SKM-1 (cell line): ENCODE results near the gene NXN.
"Not testable (repeated sequence)": the region's sequence is repeated elsewhere in the genome, so short reads cannot be mapped to it uniquely, and the experiment has no call there.

ENCODE experiments used
- DNase-seq: peaks from one replicate; lab custom pipeline; 2025; ENCODE audit not compliant: unreplicated experiment; lab: John Stamatoyannopoulos, UW

The NXN gene

DNA sequence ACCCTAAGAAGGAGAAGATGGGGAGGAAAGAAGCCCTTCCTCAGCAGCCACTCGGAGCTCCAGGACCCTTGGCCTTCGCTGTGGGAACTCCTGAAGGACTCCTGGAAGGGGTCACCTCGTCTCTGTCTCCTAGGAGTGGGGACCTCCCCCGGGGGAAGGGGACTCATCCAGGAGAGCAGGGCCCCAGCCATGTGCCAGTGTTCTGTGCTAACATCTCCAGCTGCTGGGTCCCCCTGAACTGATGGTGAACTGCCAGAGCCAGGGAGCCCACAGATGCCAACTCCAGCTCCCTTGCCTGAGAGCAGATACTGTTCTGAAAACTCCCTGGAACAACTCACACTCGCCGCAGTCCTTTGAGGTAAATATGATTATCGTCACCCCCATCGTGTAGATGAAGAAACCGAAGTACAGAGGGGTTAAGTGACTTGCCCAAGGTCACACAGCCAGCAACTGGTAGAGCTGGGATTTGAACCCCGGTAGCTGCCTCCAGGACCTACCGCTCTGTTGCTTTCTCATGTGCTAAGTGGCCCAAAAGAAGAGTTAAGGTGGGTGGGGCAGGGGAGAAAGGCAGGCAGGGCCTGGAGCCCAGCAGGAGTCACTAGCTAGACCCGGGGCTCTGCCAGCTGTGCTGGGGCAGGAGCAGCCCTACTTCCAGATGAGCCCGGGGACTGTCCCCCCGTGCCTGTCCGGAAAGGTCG, 27.9 kb upstream of the NXN start:
- DNase-seq = no peak

DNA sequence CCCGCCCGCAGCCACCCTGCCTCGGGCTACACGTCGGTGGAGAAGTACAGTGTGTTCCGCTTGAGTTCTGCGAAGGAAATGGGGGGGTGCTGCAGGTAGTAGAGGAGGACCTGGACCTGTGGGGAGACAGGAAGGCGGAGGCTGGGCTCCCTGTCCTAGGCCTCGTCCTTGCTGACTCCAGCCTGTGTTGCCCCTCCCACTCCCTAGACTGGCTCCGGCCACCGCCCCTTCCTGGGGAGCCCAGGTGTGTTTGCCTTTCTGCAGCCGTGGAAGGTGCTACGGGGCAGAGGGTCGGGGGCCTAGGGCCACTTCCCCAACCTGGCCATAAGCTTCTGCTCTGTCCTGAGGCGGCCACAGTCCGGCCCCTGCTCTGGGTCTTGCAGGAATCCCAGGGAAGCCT, 26.5 kb upstream of the NXN start:
- no peak for DNase-seq

DNA sequence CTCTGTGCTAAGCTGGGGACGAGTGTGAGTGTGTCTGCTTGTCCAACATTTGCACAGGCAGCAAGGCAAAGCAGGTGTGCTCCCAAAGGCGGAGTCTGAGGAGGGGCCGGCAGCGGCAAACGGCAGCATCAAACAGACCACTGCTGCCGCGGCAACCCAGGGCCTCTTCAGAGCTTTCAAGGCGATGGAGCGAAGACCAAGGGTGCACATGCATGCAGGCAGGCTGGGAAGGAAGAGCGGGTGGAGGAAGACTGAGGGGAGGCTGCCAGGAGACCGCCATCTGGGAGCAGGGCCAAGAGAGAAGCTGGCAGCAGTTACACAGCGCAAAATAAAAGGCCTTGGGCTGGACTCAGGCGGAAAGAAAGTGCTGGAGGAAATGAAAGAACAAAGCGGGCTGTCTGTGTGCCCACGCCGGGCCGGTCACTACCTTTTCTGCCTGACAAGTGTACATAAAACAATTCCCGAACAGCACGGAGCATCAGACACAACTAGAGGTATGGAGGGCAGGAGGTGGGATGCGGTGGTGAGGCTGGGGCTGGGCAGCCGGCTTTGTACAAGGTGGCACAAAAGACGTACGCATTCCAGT, 25.9 kb upstream of the NXN start:
- no peak for DNase-seq

DNA sequence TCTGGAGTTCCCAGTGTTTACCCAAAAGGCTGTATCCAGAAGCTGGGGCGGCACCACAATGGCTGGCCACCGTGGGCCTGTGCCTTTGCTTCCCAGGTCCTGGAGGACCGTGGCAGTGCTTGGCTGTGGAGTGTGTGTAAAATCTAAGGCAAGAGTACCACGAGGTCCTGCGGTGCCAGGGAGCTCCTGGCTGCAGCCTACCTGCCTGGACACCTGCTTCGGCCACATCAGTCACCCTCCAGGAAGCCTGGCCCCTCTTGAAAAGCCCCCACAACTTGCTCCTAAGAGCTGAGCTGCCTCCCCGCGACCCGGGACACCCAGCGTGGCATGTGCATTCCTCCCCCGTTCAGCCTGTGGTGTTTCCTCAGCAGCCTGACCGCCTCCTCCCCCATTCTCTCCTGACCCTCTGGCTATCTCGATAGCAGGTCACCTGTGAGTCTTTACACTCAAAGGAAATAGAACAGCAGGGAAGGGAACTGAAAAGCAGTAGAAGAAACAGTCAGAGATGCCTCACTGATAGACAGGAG, 25.3 kb upstream of the NXN start:
- no peak for DNase-seq

DNA sequence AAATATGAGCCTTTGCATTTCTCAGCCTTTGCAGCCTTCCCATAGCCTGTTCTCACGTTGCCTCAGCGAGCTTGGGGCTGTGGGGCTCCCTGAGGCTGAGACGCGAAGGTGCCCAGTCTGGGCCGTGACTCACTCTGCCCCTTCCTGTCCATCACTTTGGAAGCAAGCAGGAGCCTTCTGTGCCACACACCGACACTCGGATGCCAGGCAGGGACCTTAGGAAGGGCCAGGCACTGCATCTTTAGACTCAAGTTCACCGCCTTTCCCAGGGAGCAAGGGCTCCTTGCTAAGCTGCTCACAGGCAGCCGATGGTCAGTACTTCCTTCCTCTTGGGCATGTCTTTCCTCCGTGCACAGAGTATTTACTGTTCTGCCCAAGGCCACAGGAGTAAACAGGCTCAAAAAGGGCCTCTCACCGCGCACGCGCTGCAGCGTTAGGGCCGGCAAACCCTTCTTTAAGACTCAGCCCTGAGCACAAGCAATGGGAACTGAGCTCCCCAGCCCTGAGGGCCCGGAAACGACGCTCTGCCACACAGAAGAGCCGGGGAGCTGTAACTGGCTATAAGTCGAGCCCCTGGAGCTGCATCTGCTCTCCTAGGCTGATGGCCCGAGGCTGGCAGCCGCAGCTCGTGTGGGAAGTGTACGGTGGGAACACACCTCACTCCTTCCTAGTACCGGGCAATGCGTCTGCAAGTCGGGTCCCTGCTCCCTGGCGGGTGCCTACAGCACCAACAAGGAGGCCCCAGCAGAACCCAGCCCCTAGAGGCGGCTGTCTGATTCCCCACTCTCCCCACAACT, 24.6 kb upstream of the NXN start:
- DNase-seq = no peak

DNA sequence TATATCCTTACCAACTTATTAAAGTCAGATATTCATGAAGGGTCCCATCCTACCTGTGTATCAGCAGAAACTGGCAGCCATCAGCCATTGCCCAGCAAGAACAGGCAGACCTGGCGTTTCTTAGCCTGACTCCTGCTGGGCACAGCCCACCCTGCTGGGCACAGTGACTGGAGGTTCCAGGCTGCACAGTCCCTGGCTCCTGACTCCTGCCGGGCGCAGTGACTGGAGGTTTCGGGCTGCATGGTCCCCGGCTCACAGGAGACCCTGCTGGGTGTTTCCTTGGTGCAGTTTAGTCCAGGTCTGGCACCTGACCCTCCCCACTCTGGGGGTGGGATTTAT, 24.0 kb upstream of the NXN start:
- DNase-seq = no peak

DNA sequence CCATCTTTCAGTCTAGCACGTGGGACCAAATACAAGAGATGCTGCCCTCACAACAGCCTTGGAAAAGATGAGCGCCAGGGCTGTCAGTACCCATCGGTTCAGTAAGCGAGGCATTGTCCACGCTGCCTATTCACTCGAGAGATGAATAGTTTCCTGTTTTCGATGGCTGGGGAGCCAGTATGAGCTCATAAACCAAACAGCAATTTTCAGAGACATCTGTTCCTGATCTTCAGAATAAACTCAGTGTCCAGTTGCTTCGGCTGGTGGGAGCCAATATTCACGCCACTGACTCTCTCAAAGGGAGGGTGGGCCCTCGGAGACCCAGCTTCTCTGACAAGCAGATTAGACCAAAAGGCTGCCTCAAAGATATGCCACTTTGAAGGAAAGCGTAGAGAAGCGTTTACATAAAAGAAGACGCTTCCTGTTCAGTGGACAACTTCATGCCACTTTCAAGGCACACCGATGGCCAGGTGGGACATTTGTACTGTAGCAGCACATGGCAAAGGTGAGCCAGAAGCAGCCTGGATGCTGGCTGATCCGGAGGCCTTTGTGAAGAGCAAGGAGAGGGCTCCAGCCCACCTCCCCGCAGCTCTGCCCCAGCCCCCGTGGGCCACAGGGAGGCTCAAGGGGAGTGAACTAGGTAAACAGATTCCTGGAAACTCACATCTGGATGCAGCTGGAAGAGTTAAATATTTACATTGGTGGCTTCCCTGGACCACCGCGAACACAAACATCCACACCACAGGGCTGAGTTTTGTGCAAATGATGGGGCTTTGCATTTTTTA, 23.4 kb upstream of the NXN start:
- no peak for DNase-seq

DNA sequence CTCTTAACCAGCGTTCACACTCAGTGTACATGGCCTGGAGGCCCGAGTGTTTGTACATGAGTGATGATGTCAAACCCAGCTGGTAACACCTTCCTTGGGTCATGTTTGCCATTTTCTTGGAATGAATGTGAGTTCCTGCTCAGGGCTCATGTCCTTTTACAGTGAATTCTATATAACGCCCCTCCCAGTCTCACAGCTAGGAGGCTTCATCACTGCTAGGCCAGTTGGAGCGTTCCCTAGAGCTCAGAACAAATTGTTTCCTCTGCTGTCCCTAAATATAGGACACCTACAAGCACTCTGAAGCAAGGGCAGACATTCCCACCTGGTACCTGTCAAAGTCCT, 22.8 kb upstream of the NXN start:
- DNase-seq = no peak

DNA sequence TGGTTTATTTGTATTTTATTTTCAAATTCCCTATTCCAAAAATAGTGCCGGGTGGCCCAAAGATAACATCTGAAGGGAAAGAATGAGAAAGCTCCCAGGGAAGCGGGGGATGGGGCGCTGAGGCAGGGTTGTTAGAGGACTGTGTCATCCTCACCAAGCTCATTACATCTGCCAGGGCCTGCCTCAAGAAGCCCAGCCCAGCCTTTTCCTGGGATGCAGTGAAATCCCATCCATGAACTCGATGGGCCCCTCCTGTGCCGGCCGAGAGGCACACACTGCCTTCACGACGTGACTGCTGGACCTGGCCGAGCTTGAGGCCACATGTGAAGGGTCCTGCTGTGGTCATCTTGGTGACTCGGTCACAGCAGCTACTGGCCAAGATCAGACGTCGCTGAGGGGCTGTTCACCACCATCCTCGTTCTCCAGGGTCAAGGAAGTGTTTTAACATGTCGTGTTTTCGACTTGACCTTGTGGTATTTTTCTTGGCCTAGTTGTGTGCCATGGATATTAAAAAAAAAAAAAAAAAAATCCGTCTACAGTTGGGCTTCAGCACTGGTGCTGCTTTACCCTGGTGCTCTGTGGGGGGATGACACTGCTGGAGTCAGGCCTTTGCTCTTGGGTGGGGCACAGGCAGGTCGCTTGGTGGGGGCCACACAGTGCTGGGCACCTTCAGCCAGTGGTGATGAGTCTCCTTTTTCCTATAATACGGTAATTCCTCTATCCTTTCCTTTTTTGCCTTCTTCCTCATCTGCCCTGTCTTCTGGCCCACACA, 22.2 kb upstream of the NXN start:
- DNase-seq = no peak

DNA sequence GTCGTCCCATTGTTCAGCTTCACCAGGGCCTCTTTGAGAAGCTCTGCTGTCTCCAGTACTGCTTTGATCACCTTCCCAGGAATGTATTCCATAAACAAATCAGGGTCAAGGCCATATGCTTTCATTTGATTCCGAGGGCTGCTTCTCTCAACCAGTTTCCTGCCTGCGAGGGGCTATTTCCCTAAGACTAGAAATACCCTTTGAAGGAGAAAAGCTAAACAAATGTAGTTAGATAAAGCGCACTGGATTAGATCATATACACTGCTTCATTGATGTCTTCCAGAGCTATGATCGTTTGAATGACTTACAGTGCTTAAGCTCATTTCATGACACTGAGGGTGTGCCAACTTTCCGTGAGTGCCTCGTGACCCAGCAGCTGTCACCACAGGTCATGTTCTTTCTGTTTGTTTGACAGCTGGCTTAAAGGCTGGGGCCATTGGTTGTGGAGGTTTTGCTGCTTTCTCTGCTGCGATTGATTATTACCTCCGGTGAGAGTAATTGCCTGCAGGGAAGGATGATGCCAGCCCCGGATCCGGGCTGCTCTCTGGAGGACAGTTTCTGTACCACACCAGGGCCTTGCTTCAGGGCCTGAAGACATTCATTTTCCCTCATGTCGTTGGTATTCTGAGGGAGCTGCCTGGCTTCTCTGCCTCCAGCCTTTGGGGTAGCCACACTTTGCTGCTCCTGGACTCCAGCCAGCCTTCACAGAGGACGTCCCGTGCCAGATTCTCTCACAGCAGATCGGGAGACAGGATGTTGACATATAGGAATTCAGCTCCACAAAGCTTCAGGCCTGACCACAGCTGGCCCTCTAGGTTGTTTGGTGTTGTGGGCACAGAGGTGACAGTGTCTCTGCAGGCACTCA, 21.3 kb upstream of the NXN start:
- no peak for DNase-seq

DNA sequence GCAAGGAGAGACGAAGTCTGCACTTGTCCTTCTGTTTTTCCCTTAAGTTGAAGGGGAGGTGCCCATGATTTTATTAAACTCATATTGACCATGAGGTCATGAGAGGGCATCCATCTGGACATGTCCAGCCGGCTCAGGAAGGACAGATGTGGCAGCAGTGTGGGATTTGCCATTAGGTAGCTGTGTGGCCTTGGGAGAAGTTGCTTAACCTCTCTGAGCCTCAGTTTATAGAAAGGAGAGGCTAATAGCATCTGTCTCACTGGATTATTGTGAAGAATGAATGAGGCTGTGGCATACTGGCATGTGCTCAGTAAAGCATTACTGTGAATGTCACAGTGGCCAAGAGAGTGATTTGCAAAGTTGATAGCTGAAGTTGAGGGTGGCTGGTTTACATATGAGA, 18.5 kb upstream of the NXN start:
- DNase-seq = no peak

DNA sequence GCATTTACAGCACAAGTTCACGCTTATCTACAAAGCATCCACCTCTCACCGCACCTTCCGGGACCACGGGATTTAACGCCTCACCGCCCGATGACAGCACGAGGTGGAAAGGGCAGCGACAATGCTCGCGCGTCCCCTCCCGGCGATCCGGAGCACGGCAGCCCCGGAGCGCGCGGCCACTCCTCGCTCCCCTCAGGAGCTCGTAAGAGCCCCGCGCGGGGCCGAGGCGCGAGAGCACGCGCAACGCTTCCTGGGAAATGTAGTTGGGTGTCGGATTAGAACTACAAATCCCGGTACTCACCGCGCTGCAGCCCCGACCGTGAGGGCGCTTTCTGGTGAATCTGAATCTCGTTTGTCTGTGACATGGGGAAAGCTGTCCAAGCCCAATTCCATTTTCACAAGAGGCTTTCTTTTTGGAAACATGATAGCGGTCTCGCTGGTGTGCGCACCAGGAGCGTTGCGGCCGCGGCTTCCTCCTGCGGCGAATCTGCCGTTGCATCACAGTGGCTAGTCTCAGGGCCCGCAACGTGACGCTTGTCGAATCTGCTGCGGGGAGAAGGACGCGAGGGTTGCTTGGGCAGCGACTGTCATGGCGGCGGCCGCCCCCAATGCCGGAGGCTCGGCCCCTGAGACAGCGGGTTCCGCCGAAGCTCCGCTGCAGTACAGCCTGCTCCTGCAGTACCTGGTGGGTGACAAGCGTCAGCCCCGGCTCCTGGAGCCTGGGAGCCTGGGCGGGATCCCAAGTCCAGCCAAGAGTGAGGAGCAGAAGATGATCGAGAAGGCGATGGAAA, 17.2 kb upstream of the NXN start, which contains the start of gene TIMM22:
Gene TIMM22 (plus strand): TSS at position 576 of the 791 bp plus-strand sequence. CDS start 14 bp downstream, at position 590.
- DNase-seq = peak; percentile 68

DNA sequence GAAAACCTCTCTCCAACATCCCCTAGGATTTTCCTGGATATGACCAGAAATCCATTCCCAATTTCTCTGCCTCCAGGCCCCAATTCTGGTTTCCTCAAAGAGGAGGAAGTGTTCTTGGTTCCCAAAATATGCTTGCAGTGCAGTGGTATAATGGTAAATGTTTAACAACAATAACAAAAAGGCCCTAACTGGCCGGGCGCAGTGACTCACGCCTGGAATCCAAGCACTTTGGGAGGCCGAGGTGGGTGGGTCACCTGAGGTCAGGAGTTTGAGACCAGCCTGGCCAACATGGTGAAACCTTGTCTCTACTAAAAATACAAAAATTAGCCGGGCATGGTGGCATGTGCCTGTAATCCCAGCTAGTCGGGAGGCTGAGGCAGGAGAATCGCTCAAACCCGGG, 15.7 kb upstream of the NXN start:
- not testable (repeated sequence) for DNase-seq

DNA sequence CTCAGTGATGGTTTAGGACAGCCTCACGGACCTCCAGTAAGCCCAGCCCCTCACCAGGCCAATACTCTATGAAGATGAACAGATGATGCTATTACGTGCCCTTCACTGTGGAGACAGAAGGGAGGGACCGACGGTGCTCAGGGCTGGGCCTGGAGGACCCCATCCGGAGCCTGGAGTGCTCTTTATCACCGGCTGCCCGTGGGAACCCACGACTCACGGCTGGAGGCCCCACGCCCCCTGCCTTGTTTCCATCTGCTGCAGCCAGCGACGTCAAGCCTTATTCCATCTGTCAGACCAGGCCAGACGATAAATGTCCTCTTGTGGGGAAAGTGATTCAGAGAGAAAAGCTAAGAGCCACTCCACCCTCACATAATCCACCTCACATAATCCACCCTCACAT, 13.4 kb upstream of the NXN start:
- no peak for DNase-seq

DNA sequence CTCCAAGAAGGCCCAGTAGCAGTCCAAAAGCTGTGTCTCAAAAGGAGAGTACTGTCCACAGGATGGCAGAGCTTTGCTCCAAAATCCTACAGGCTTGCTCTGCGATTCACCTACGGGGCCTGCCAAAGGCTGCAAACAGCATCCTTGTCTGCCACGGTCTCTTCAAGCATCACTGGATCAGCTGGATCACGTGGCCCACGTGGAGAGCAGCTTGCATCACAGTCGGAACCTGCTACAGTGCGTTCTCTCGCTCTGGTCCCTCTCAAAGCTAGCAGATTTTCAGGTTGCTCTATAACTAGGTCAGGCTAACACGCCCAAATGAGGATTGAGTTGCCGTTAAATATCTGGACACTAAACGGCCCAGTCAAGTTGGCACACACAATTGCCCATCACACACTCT, 9.0 kb upstream of the NXN start:
- no peak for DNase-seq

DNA sequence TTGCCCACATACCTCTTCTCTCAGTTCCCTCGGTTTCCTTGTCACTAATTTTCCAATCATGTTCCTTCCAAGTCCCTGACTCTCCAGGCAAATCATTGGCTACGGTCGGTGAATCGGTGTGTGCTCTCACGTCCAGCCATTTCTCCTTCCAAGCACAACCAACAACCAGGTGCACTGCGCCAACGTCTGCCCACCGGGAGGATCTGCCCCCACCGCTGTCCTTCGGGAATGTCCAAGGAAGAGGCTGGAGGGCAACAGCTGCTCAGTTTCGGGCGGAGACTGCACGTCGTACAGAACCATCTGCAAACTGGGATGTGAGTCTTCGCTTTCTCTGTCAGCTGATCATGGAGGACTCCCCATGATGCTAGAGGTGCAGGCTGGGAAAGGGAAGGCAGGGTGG, 8.4 kb upstream of the NXN start:
- DNase-seq = no peak

DNA sequence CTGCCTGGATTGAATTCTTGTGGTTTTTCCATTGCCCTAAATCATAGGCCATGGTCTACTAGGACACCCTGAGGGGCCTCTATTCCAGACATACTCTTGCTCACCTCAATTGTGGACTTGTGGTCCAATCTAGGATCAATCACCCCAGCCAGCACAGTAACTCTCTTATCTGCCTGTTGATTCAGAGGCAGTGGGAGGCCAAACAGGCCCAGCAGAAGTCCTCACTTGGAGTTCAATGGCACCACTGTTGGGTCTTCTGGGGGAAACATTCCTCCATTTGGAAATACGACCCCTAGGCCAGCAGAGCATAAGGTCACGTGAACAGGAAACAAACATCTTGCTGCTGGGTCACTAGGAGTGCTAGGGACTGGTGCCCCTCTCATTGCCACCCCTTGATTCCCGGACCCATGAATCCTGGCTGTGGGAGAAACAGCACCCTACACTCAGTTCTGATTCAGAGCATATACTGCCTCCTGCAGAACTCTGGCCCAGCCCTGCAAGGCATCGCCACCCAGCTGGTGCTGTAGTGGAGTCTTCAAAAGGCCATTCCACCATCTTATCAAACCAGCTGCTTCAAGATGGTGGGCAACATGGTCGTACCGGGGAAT, 6.8 kb upstream of the NXN start:
- DNase-seq = no peak

DNA sequence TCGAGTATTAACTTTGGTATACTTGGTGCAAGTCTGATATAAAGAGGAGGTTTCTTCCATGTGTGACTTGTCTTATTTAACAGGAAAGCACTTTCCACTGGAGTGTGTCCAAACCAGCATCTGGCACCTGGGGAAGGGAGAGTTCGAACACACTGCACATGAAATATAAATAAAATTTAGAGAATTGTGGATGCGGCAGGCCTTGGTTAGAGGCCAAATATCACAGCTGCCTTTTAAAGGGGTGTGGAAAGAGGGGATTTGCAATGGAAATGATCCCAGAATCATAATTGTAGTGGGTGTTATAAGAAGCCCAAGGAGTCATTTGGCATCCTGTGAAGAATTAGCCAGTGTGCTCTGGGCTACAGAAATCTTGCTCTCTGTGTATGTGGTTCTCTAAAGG, 4.3 kb upstream of the NXN start:
- DNase-seq = no peak

DNA sequence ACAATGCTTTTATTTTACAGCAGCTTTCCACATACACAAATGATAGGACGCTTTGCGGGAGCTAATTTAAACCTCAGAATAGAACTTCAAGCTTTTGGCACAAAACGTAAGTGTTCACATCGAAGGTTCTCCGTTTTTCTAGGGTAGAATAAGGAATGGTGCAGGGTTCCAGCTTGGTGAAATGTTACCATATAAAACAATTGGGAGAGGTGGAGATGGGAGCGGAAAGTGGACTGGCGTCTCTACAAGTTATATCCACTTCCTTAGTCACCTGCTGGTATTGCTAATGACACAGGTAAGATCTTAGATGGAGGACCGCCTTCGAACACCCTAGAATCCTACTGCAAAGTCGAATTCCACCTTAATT, 1.7 kb upstream of the NXN start:
- no peak for DNase-seq
